H1 (cell line): ENCODE measurements around the gene NR5A2.

Source experiments
- EGR1 ChIP-seq: IDR thresholded peaks from 2 replicates; pipeline ENCODE4 v1.6.1; 2011; ENCODE audit warnings: low read depth, low read length, borderline replicate concordance
- POLR2A ChIP-seq, 2 experiments: IDR thresholded peaks; 1 replicate in 1 of 2; 2 replicates in 1 of 2; pipeline ENCODE4 v1.6.1; 2011; ENCODE audit warnings: low read depth in 2 of 2, low read length in 2 of 2, mild to moderate bottlenecking in 2 of 2; ENCODE audit errors: control extremely low read depth in 1 of 2
- SIN3A ChIP-seq, 2 experiments: IDR thresholded peaks in 1 of 2; conservative IDR thresholded peaks in 1 of 2; 2 replicates each; pipeline ENCODE4 v1.6.1; 2011 to 2012; ENCODE audit warnings: low read length in 2 of 2, improper control_type of control experiment in 1 of 2, low read depth in 1 of 2, mild to moderate bottlenecking in 1 of 2
- TF ChIP-seq, protein P1 (sequence below), 3 experiments: IDR thresholded peaks; 1 replicate in 2 of 3; 2 replicates in 1 of 3; pipeline versions ENCODE4 v1.5.1 to v1.6.1; 2011; ENCODE audit warnings: low read length in 3 of 3, mild to moderate bottlenecking in 3 of 3, inconsistent platforms in 2 of 3, low read depth in 1 of 3, moderate library complexity in 1 of 3; ENCODE audit not compliant: insufficient read depth in 1 of 3; ENCODE audit errors: control extremely low read depth in 1 of 3
- TF ChIP-seq, protein P2 (sequence below): IDR thresholded peaks from 2 replicates; pipeline ENCODE4 v1.6.1; 2012; ENCODE audit warnings: inconsistent platforms

DNA sequence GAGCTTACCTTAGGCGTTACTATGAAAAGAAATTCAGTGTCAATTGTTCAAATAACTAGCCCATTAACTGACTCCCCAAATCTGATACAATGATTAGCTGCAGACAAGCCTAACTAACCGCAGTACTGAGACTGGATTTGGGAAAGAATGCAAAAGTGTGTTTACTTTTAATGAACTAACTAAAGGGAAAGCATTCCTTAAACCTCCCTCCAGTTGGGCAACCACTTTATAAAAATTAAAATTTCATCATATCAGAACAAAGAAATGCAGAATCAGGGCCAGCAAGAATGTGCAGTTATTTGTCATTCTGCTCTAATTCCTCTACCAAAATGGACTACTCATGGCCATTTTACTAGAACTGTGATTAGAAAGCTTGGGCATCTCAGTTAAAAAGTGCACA lies 11.7 kb upstream of the NR5A2 start:
- no peak for TF ChIP-seq SIN3A (conservative IDR thresholded peaks at IDR 0.05 in 1 of 2, IDR thresholded peaks at IDR 0.05 in 1 of 2; ENCODE audit: low read depth in 1 of 2, low read length in 2 of 2)
- TF ChIP-seq, protein P1, sequence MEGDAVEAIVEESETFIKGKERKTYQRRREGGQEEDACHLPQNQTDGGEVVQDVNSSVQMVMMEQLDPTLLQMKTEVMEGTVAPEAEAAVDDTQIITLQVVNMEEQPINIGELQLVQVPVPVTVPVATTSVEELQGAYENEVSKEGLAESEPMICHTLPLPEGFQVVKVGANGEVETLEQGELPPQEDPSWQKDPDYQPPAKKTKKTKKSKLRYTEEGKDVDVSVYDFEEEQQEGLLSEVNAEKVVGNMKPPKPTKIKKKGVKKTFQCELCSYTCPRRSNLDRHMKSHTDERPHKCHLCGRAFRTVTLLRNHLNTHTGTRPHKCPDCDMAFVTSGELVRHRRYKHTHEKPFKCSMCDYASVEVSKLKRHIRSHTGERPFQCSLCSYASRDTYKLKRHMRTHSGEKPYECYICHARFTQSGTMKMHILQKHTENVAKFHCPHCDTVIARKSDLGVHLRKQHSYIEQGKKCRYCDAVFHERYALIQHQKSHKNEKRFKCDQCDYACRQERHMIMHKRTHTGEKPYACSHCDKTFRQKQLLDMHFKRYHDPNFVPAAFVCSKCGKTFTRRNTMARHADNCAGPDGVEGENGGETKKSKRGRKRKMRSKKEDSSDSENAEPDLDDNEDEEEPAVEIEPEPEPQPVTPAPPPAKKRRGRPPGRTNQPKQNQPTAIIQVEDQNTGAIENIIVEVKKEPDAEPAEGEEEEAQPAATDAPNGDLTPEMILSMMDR (IDR thresholded peaks at IDR 0.05; ENCODE audit: control extremely low read depth in 1 of 3, insufficient read depth in 1 of 3, low read depth in 1 of 3, low read length in 3 of 3) = no peak
- TF ChIP-seq, protein P2, sequence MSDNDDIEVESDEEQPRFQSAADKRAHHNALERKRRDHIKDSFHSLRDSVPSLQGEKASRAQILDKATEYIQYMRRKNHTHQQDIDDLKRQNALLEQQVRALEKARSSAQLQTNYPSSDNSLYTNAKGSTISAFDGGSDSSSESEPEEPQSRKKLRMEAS = no peak
- TF ChIP-seq EGR1 = no peak
- no peak for TF ChIP-seq POLR2A (IDR thresholded peaks at IDR 0.05; ENCODE audit: control extremely low read depth in 1 of 2, low read depth in 2 of 2, low read length in 2 of 2)
